ENCODE measurements around the gene TBC1D16. TPM values are rescaled to one million over a fixed set of nuclear protein-coding genes. Genes with fewer than 3 reads are reported as not detected.
"Not testable (repeated sequence)": the region's sequence is repeated elsewhere in the genome, so short reads cannot be mapped to it uniquely, and the experiment has no call there.

TBC1D16 gene
- total RNA-seq, 1 donor, result 0.52 TPM

DNA sequence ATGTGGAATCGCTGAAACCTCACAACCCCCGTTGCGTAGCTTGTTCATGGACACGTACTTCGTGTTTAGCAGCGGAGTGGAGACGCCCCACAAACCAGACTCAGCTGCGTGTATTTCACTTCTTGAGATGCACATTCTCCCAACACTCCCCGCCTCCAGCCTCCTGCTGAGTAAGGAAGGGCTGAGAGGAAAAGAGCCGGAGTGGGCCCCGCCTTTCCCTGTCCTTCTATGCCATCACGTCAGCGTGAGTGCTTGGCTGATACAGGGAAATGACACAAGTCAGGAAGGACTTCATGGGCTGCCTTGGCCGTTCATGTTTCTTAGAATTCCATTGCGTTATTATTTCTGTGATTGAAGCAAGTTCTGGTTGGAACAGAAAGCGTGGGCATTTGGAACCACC lies 127.8 kb downstream of the TBC1D16 start:
- Histone ChIP-seq H3K4me1 (ENCODE audit: insufficient read depth, low read length) (no peaks in the 10 kb centered on the region), H3K9me3 (ENCODE audit: low read depth, low read length) (no peaks in the 10 kb centered on the region), H3K4me3 (ENCODE audit: low read length) (no peak overlapping the region), H3K27me3 (ENCODE audit: insufficient read depth, low read length) (no peaks in the 10 kb centered on the region)

- no peaks in the 10 kb centered on the region for H3K27me3 ChIP-seq (ENCODE audit: insufficient read depth, low read length)
Observed at GRCh38 chr17:79907217-79907715, 128.4 kb downstream of the TBC1D16 start.

DNA sequence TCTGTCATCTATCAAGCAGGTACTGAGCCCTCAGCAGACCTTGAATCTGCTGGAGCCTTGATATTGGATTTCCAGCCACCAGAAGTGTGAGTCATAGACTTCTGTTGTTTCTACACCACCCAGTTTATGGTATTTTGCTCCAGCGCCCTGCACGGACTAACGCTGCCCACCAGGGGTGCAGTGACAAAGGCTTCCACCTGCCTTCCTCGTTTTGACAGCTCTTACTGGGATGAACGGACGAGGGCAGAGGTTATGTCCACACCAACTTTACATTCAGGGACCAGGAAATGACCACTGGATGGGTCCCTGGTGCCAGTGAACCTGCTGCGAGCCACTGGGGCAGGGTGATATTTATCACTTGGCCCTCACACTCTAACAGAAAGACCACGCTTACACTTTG lies 129.8 kb downstream of the TBC1D16 start:
- Histone ChIP-seq H3K27me3 (ENCODE audit: insufficient read depth, low read length) (no peaks in the 10 kb centered on the region), H3K9me3 (ENCODE audit: low read depth, low read length) (no peaks in the 10 kb centered on the region), H3K4me3 (ENCODE audit: low read length) (no peak overlapping the region), H3K4me1 (ENCODE audit: insufficient read depth, low read length) (no peaks in the 10 kb centered on the region)

More at GRCh38 chr17:79907217-79907715, 128.4 kb downstream of the TBC1D16 start:
- H3K4me3 ChIP-seq (ENCODE audit: low read length), result no peak overlapping the region
- no peaks in the 10 kb centered on the region for H3K4me1 ChIP-seq (ENCODE audit: insufficient read depth, low read length)
- H3K9me3 ChIP-seq (ENCODE audit: low read depth, low read length), result no peaks in the 10 kb centered on the region

- Histone ChIP-seq H3K4me3 (ENCODE audit: low read length) (no peak overlapping the region), H3K4me1 (ENCODE audit: insufficient read depth, low read length) (no peaks in the 10 kb centered on the region), H3K27me3 (ENCODE audit: insufficient read depth, low read length) (no peaks in the 10 kb centered on the region), H3K9me3 (ENCODE audit: low read depth, low read length) (no peaks in the 10 kb centered on the region)
Observed at GRCh38 chr17:79904865-79905264, 130.8 kb downstream of the TBC1D16 start.

DNA sequence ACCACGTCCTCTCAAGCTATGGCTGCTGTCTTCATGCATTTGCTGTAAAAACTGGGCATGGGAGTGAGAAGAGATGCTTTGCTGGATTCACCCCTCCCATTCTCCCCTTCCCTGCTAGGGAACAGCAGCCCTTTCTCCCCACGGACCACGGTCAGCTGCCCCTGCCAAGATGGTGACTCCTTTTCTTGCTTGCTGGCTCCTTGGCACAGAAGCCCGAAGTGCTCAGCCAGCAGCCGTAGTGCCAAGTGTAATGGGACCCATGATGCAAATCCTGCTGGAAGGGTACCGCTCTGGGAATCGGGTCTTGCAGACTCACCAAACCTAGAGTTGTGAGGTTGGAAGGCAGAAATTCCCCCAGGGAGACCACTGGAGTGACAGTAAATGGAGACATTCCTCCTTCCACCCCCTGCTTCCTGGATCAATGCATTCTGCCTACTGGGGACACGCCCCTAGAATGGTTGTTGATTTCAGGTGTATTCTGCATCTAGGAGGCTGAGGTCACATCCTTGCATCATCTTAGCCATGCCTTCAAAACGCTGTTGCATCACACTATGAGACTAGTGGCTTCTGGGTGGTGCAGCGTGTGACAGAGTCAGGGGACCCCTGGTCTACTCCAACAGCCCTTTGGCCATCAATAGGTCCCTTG lies 133.4 kb downstream of the TBC1D16 start:
- peaks cover 3% of the 10 kb centered on the region for H3K27me3 ChIP-seq (ENCODE audit: insufficient read depth, low read length)
- no peaks in the 10 kb centered on the region for H3K4me1 ChIP-seq (ENCODE audit: insufficient read depth, low read length)
- H3K9me3 ChIP-seq (ENCODE audit: low read depth, low read length), result no peaks in the 10 kb centered on the region
- H3K4me3 ChIP-seq (ENCODE audit: low read length), result no peak overlapping the region

GRCh38 chr17:79901131-79901530 lies 134.5 kb downstream of the TBC1D16 start:
- Histone ChIP-seq H3K9me3 (ENCODE audit: low read depth, low read length) (no peaks in the 10 kb centered on the region), H3K27me3 (ENCODE audit: insufficient read depth, low read length) (peaks cover 3% of the 10 kb centered on the region), H3K4me3 (ENCODE audit: low read length) (no peak overlapping the region), H3K4me1 (ENCODE audit: insufficient read depth, low read length) (no peaks in the 10 kb centered on the region)

DNA sequence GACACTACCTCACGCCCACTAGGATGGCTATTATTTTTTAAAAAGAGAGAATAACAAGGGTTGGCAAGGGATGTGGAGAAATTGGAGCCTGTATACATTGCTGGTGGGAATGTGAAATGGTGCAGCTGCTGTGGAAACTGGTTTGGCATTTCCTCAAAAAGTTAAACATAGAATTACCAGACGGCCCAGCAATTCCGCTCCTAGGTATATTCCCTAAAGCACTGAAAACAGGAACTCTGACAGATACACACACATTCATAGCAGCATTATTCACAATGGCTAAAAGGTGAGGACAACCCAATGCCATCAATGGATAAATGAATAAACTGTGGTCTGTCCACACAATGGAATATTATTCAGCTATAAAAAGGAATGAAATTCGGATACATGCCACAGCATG lies 136.1 kb downstream of the TBC1D16 start:
- Histone ChIP-seq H3K9me3 (ENCODE audit: low read depth, low read length) (no peaks in the 10 kb centered on the region), H3K4me1 (ENCODE audit: insufficient read depth, low read length) (no peaks in the 10 kb centered on the region), H3K4me3 (ENCODE audit: low read length) (no peak overlapping the region), H3K27me3 (ENCODE audit: insufficient read depth, low read length) (peaks cover 5% of the 10 kb centered on the region)

DNA sequence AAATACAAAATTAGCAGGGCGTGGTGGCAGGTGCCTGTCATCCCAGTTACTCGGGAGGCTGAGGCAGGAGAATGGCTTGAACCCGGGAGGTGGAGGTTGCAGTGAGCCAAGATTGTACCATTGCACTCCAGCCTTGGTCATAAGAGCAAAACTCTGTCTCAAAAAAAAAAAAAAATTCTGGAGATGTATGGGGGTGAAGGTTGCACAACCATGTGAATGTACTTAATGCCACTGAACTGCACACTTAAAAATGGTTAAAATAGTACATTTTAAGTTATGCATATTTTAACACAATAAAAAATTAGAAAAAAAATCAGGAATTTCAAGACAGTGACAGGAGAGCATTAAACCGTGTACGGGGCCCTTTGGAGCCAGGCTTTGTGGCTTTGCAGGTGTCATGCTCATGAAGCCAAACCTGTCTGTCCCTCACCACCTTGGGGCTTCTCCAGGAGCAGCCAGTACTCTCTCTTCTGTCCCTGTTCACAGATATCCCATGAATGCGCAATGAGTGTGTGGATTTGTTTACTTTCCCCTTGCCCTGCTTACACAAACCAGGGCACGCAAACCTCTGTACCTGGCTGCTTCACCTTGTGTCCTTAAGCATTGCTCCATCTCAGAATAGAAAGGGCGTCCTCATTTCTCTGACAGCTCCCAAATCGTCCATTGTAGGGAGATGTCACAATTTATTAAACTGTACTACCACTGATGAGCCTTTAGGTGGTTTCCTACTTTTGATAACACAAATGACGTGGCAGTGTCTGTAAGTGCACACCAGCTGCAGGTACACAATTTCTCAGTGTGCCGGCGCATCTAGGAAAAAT lies 138.2 kb downstream of the TBC1D16 start:
- Histone ChIP-seq H3K4me1 (ENCODE audit: insufficient read depth, low read length) (no peaks in the 10 kb centered on the region), H3K4me3 (ENCODE audit: low read length) (no peak overlapping the region), H3K9me3 (ENCODE audit: low read depth, low read length) (no peaks in the 10 kb centered on the region), H3K27me3 (ENCODE audit: insufficient read depth, low read length) (peaks cover 5% of the 10 kb centered on the region)

GRCh38 chr17:79893457-79893856 lies 142.2 kb downstream of the TBC1D16 start:
- H3K4me3 ChIP-seq (ENCODE audit: low read length); H3K27me3 ChIP-seq (ENCODE audit: insufficient read depth, low read length); H3K9me3 ChIP-seq (ENCODE audit: low read depth, low read length); H3K4me1 ChIP-seq (ENCODE audit: insufficient read depth, low read length): not testable (repeated sequence)

DNA sequence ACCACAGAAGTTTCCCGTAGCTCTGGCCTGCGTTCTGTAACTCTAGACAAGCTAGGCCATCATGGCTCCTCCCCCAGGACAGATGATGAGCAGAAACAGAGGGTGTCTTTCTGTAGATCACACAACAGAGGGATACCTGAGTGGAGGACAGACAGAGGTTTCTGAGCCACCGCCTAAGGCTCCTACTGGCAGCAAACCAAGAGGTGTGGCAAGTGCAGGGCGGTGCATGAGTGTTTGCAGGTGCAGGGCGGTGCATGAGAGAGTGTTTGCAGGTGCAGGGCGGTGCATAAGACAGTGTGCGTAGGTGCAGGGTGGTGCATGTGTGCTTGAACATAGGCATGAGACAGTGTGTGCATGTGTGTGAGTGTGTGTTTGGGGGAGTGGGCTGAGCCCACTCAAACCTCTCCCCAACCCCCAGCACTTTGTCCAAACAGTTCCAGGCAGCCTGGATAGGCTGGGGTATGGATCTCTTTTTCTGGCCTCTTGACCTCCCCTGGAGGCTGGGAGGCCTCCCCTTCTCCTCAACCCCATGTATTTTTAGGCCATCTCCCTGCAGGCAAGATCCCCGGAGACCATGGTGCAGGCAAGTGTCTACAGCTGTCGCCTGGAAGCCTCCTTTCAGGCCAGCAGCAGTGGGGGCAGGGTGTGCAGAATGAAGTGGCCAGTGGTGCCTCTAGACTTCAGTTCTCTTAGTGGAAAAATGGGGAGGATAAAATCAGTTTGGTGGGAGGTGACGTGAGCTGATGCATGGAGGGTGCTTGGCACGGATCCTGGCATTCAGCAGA lies 143.0 kb downstream of the TBC1D16 start:
- peaks cover 5% of the 10 kb centered on the region for H3K27me3 ChIP-seq (ENCODE audit: insufficient read depth, low read length)
- no peaks in the 10 kb centered on the region for H3K4me1 ChIP-seq (ENCODE audit: insufficient read depth, low read length)
- no peaks in the 10 kb centered on the region for H3K9me3 ChIP-seq (ENCODE audit: low read depth, low read length)
- no peak overlapping the region for H3K4me3 ChIP-seq (ENCODE audit: low read length)

DNA sequence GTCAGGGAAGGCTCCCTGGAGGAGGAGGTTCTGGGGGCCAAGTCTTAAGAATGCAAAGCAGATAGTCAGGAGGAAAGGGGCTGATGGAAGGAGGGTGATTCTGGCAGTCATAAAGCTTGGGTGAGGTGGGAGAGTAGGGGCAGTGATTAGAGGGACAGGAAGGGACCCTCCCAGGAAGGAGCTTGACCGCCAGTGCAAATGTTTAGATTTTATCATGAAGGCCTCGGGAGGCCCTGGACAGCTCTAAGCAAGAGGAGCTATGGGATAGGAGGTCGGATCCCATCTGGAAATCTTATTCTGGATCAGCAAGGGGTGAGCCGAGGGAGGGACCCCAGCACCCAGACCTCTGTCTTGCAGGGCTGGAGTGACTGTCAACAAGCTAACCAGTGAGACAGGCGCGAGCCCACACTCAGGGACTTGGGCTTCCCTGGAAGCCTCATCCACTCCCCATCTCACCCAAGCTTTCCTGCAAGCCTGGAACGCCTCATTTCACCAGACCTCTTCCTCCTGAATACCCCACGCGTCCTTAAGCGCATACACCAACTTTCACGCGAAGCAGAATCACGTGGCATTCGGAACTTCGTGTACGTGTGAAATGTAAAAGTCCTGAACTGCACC lies 144.4 kb downstream of the TBC1D16 start:
- no peak overlapping the region for H3K4me3 ChIP-seq (ENCODE audit: low read length)

DNA sequence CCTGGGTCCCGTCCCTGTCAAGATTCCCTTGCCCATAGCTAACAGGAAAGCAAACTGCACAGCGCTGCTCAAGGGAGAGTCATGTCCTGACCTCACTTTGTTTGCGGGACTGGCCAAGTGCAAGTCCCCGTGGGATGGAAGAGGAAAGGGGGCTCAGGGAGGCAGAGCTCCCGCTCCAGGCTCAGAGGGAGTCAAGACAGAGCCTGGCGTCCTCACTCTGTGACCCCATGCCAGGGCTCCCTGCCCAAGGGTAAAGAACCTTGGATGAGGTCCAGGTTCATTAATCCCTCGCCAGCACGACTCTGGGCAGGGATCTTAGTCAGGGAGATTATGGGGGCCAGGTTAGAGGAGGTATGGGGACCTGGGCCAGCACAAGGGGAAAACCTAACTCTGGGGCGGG lies 145.0 kb downstream of the TBC1D16 start:
- H3K27me3 ChIP-seq (ENCODE audit: insufficient read depth, low read length), result peaks cover 1% of the 10 kb centered on the region
- no peaks in the 10 kb centered on the region for H3K4me1 ChIP-seq (ENCODE audit: insufficient read depth, low read length)
- H3K4me3 ChIP-seq (ENCODE audit: low read length), result no peak overlapping the region
- H3K9me3 ChIP-seq (ENCODE audit: low read depth, low read length), result no peaks in the 10 kb centered on the region

More for the DNA sequence above, 144.4 kb downstream of the TBC1D16 start:
- H3K27me3 ChIP-seq (ENCODE audit: insufficient read depth, low read length), result peaks cover 2% of the 10 kb centered on the region
- H3K4me1 ChIP-seq (ENCODE audit: insufficient read depth, low read length), result no peaks in the 10 kb centered on the region
- H3K9me3 ChIP-seq (ENCODE audit: low read depth, low read length), result no peaks in the 10 kb centered on the region

DNA sequence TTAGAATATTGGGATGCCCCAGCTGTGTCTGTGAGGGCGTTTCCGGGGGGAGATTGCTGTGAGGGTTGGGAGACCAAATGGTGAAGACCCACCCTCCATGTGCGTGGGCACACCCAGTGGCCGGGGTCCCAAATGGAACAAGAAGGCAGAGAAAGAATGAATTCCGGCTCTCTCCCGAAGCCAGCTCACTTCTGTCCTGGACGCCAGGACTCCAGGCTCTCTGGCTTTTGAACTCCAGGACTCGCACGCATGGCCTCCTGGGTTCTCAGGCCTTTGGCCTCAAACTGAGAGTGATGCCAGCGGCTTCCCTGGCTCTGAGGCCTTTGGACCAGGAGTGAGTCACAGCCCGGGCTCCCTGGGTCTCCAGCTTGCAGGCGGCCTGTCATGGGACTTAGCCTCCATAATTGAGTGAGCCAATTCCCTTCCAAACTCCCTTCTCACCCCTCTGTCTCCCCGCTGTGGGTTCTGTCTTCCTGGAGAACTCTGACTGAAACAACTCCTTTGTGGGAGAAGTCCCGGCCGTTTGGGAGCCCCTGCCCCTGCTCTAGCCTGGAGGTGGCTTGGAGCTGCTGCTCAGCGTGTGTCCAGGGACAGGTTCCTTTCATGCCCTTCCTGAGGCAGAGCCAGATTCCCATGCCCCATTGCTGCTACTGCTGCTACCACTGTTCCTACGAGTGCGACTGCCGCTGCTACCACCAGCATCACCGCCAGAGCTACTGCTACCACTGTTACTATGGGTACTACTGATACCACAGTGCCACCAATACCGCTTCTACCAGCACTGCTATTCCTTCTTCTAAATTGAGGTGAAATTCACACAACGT lies 146.6 kb downstream of the TBC1D16 start:
- Histone ChIP-seq H3K9me3 (ENCODE audit: low read depth, low read length) (no peaks in the 10 kb centered on the region), H3K4me3 (ENCODE audit: low read length) (no peak overlapping the region), H3K27me3 (ENCODE audit: insufficient read depth, low read length) (no peaks in the 10 kb centered on the region), H3K4me1 (ENCODE audit: insufficient read depth, low read length) (no peaks in the 10 kb centered on the region)

DNA sequence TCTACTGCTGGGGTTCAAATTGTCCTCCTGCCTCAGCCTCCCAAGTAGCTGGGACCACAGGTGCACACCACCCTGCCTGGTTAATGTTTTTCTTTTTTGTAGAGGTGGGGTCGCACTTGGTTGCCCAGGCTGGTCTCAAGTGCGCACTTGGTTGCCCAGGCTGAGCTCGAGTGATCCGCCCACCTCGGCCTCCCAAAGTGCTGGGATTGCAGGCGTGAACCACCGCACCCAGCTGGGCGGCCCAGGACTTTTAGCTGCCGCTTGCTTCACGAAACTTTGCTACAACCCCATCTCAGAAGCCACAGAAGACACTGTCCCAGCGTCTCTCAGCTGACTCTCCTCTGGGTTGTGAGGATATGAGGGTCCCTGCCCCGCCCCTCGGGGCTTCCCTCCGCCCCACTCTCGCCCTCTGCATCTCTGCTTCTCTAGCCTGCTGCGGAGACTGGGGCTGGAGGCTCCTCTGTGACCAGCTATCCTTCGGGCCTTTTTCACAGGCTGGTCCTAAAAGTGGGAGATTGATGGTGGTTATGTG lies 147.6 kb downstream of the TBC1D16 start:
- Histone ChIP-seq H3K4me3 (ENCODE audit: low read length) (no peak overlapping the region), H3K27me3 (ENCODE audit: insufficient read depth, low read length) (no peaks in the 10 kb centered on the region), H3K9me3 (ENCODE audit: low read depth, low read length) (no peaks in the 10 kb centered on the region), H3K4me1 (ENCODE audit: insufficient read depth, low read length) (no peaks in the 10 kb centered on the region)

All from mononuclear cell (primary cell).